OCI-LY7 (cell line): Measurements from ENCODE around the gene UPB1.

ENCODE experiments used
- EZH2phosphoT487 ChIP-seq: fragments of 200-600 bp; sonication (generic); IDR thresholded peaks from 2 replicates; pipeline ENCODE4 v1.6.1; 2018; ENCODE audit warnings: low read depth, borderline replicate concordance, mild to moderate bottlenecking, mixed run types, antibody characterized with exemption, low read length, moderate library complexity, mixed read lengths
- TF ChIP-seq, protein P1 (sequence below): fragments of 200-600 bp; sonication (generic); conservative IDR thresholded peaks from 2 replicates; pipeline ENCODE4 v1.5.1; 2014; ENCODE audit warnings: mild to moderate bottlenecking, antibody characterized with exemption, low read length, moderate library complexity, mixed read lengths

DNA sequence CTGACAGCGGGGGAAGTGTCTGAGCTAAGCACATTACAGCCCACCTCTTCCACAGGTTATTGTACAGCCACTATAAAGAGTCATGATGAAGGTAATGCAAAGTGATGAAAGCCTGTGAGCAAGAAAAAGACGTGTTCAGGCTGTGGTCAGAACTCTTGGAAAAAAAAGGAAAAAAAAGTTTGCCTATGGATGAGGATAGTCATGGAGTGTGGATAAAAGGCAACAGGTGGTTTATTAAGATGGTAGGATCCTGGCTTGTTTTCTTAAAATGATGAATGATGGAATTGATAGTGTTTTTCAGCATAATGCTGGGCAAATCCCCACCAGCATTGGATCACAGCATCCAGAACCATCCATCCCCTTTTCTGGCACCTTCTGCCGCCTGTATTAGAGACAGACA lies 23.1 kb downstream of the UPB1 start:
- no peak for TF ChIP-seq EZH2phosphoT487
- TF ChIP-seq, protein P1, sequence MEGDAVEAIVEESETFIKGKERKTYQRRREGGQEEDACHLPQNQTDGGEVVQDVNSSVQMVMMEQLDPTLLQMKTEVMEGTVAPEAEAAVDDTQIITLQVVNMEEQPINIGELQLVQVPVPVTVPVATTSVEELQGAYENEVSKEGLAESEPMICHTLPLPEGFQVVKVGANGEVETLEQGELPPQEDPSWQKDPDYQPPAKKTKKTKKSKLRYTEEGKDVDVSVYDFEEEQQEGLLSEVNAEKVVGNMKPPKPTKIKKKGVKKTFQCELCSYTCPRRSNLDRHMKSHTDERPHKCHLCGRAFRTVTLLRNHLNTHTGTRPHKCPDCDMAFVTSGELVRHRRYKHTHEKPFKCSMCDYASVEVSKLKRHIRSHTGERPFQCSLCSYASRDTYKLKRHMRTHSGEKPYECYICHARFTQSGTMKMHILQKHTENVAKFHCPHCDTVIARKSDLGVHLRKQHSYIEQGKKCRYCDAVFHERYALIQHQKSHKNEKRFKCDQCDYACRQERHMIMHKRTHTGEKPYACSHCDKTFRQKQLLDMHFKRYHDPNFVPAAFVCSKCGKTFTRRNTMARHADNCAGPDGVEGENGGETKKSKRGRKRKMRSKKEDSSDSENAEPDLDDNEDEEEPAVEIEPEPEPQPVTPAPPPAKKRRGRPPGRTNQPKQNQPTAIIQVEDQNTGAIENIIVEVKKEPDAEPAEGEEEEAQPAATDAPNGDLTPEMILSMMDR: no peak
